GM23248 (cell line): ENCODE measurements around the gene SH3RF1.

Source experiments
- EZH2 ChIP-seq: fragments of 200-600 bp; sonication (generic); IDR thresholded peaks from 2 replicates; pipeline ENCODE4 v1.6.1; 2018; ENCODE audit warnings: antibody characterized with exemption, mild to moderate bottlenecking; ENCODE audit not compliant: insufficient read depth, poor library complexity, severe bottlenecking
- EZH2phosphoT487 ChIP-seq: fragments of 200-600 bp; sonication (generic); IDR thresholded peaks from 2 replicates; pipeline ENCODE4 v1.6.1; 2018; ENCODE audit warnings: antibody characterized with exemption, moderate library complexity, mild to moderate bottlenecking, low read depth; ENCODE audit not compliant: insufficient read depth

DNA sequence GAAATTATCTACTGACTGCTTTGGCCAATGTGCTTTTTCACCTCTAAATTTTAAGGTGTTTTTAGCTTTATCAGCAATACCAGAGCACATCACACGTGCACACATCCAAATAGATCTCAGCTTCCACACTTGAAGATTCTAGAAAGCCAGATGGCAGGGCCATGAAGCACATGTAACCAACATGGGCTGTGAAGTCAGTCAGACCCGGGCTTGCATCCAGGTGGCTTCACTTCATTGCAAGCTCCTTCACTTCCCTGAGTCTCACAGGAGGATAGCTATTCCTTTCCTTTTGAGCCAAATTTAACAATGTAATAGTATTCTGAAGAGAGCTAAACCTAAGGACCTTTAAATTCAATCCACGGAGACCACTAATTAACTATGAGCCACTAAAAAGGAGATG, 86.5 kb downstream of the SH3RF1 start:
- TF ChIP-seq EZH2 (no peak), EZH2phosphoT487 (no peak)
